Omental fat pad (tissue), 4 donors: ENCODE data around the gene ACMSD. TPM values are rescaled to one million over a fixed set of nuclear protein-coding genes. Genes with fewer than 3 reads are reported as not detected.
"Not testable (repeated sequence)": the region's sequence is repeated elsewhere in the genome, so short reads cannot be mapped to it uniquely, and the experiment has no call there.

Experiments used
- ATAC-seq: fragments of 150-250 bp; one replicate; pipeline ENCODE4 v1.9.1; 2016; ENCODE audit warnings: mild to moderate bottlenecking, moderate library complexity; ENCODE audit not compliant: low FRiP score
- DNase-seq: peaks from one replicate; pipeline ENCODE4 v3.0.0-alpha.2; 2019; ENCODE audit warnings: low spot score
- total RNA-seq, 4 donors: library from RNA; depleted of rRNA; stranded (reverse); fragments of >200 nt; gene quantifications; one replicate each; pipeline ENCODE4 v1.1.0, GENCODE V29; 2016
- TF ChIP-seq, protein P1 (sequence below), 3 donors: fragments of 450-650 bp; IDR thresholded peaks; one replicate each; pipeline ENCODE4 v1.5.1; 2016 to 2017; ENCODE audit warnings: antibody characterized with exemption in 3 of 3, mild to moderate bottlenecking in 3 of 3, moderate library complexity in 2 of 3

Gene ACMSD
- total RNA-seq, 4 donors from 2014 or later, result not detected

- ATAC-seq (no peak), DNase-seq (no peak)
- TF ChIP-seq, protein P1, sequence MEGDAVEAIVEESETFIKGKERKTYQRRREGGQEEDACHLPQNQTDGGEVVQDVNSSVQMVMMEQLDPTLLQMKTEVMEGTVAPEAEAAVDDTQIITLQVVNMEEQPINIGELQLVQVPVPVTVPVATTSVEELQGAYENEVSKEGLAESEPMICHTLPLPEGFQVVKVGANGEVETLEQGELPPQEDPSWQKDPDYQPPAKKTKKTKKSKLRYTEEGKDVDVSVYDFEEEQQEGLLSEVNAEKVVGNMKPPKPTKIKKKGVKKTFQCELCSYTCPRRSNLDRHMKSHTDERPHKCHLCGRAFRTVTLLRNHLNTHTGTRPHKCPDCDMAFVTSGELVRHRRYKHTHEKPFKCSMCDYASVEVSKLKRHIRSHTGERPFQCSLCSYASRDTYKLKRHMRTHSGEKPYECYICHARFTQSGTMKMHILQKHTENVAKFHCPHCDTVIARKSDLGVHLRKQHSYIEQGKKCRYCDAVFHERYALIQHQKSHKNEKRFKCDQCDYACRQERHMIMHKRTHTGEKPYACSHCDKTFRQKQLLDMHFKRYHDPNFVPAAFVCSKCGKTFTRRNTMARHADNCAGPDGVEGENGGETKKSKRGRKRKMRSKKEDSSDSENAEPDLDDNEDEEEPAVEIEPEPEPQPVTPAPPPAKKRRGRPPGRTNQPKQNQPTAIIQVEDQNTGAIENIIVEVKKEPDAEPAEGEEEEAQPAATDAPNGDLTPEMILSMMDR (IDR thresholded peaks at IDR 0.05), result no peak
Measured at GRCh38 chr2:134800341-134800740, 38.1 kb upstream of the ACMSD start.

DNA sequence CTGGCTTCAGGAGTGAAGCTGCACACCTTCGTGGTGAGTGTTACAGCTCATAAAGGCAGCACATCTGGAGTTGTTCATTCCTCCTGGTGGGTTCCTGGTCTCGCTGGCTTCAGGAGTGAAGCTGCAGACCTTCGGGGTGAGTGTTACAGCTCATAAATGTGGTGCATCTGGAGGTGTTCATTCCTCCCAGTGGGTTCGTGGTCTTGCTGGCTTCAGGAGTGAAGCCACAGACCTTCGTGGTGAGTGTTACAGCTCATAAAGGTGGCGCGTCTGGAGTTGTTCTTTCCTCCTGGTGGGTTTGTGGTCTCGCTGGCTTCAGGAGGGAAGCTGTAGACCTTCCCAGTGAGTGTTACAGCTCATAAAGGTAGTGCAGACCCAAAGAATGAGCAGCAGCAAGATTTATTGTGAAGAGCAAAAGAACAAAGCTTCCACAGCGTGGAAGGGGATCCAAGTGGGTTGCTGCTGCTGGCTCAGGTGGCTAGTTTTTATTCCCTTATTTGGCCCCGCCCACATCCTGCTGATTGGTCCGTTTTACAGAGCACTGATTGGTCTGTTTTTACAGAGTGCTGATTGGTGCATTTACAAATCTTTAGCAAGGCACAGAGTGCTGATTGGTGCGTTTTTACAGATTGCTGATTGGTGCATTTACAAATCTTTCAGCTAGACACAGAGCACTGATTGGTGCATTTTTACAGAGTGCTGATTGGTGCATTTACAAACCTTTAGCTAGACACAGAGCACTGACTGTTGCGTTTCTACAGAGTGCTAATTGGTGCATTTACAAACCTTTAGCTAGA lies 34.6 kb upstream of the ACMSD start:
- not testable (repeated sequence) for DNase-seq, ATAC-seq

- no peak for ATAC-seq
- TF ChIP-seq, protein P1 (IDR thresholded peaks at IDR 0.05), result no peak
Measured at GRCh38 chr2:134815741-134816140, 22.7 kb upstream of the ACMSD start.

DNA sequence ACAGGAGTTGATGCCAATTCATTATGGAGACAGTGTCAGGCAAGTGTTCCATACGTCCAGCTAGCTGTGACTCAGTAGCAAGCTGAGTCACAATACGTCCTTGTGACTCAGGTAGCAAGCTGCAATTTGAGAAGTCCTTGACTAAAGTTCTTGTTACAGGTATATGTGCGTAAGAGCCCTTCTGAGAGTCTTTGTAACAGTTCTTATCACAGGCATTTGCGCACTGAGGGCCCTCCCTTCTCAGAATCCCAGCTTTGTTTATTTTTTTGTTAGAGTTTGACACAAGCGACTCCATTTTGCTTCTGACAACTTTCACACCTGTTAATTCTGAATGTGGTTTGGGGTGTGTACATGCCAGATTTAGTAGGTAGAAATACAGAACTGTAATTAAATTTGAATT lies 20.1 kb upstream of the ACMSD start:
- no peak for DNase-seq
- ATAC-seq, result no peak

More at GRCh38 chr2:134815741-134816140, 22.7 kb upstream of the ACMSD start:
- DNase-seq, result no peak

GRCh38 chr2:134819334-134819733 lies 19.1 kb upstream of the ACMSD start:
- ATAC-seq (no peak), DNase-seq (no peak)
- TF ChIP-seq, protein P1 (IDR thresholded peaks at IDR 0.05), result no peak

More for the DNA sequence above, 20.1 kb upstream of the ACMSD start:
- TF ChIP-seq, protein P1 (IDR thresholded peaks at IDR 0.05), result no peak

DNA sequence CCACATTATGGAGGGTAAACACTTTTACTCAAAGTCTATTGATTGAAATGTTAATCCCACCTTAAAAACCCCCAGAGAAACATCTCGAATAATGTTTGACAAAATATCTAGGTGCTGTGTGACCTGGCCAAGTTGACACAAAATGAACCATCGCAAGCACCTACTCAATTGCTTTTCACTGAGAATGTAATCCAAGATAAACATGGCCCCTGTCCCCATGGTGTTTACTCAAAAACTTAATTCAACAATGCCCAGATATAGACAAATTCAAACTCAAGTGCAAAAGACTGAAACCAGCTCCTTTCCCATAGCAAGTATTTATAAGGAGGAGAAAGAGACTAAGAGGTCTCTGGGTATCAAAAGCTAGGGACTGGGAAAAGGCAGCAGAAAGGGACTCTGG lies 15.0 kb upstream of the ACMSD start:
- no peak for ATAC-seq
- DNase-seq, result no peak
- TF ChIP-seq, protein P1 (IDR thresholded peaks at IDR 0.05), result no peak

- TF ChIP-seq, protein P1 (IDR thresholded peaks at IDR 0.05), result no peak
- DNase-seq, result no peak
- no peak for ATAC-seq
Measured at GRCh38 chr2:134823832-134824231, 14.6 kb upstream of the ACMSD start.

DNA sequence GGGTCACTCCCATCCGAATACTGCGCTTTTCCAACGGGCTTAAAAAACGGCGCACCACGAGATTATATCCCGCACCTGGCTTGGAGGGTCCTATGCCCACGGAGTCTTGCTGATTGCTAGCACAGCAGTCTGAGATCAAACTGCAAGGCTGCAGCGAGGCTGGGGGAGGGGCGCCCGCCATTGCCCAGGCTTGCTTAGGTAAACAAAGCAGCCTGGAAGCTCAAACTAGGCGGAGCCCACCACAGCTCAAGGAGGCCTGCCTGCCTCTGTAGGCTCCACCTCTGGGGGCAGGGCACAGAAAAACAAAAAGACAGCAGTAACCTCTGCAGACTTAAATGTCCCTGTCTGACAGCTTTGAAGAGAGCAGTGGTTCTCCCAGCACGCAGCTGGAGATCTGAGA lies 12.7 kb upstream of the ACMSD start:
- ATAC-seq, DNase-seq: not testable (repeated sequence)
